DLD1 (cell line): ENCODE data around the gene PCID2.

Source experiments
- in situ Hi-C: cut with HindIII; loops from 2 replicates; pipeline ENCODE4 v1.10.0; 2017; ENCODE audit warnings: low sequenced_read_pairs

The PCID2 gene

GRCh38 chr13:113150550-113151365 lies 57.7 kb downstream of the PCID2 start:
- in situ Hi-C loops: no loop called here

GRCh38 chr13:113149711-113150549 lies 58.5 kb downstream of the PCID2 start:
- in situ Hi-C loops: no loop called here

- in situ Hi-C loops: no loop called here
Observed at GRCh38 chr13:113148940-113149503, 59.4 kb downstream of the PCID2 start.

GRCh38 chr13:113148407-113148806 lies 60.1 kb downstream of the PCID2 start:
- in situ Hi-C loops: no loop called here

DNA sequence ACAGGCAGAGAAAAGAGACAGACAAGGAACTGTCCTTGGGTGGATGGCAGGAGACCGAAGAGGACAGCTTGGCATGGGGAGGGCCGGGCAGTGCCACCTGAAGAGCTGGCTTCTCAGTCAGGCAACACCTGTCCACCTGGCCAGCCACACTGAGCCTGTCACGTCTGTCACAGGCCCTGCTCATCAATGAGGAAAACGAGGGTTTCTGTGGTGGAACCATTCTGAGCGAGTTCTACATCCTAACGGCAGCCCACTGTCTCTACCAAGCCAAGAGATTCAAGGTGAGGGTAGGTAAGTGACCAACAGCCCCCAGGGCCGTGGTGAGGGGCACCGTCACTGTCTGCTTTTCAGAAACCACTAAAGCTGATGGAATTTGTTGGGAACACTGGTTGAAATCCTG lies 61.3 kb downstream of the PCID2 start:
- in situ Hi-C loops: no loop called here

DNA sequence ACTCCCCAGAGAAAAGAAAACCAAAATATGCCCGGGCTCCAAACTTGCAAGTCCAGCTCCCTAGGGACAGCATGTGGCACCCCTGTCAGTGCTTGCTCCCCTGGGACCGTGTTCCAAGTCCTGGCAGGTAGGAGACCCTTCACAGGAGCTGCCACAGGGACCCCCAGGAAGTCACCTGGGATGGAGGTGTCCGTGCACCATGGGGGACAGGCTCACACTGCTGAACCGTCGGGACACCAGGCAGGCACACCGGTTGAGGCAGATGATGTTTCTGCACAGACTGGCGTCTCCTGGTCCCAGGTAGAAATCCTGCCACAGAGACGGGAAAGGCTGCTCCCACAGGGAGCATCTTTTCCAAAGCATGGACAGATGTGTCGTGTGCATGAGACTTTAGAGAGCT lies 61.7 kb downstream of the PCID2 start:
- in situ Hi-C loops: no loop called here

DNA sequence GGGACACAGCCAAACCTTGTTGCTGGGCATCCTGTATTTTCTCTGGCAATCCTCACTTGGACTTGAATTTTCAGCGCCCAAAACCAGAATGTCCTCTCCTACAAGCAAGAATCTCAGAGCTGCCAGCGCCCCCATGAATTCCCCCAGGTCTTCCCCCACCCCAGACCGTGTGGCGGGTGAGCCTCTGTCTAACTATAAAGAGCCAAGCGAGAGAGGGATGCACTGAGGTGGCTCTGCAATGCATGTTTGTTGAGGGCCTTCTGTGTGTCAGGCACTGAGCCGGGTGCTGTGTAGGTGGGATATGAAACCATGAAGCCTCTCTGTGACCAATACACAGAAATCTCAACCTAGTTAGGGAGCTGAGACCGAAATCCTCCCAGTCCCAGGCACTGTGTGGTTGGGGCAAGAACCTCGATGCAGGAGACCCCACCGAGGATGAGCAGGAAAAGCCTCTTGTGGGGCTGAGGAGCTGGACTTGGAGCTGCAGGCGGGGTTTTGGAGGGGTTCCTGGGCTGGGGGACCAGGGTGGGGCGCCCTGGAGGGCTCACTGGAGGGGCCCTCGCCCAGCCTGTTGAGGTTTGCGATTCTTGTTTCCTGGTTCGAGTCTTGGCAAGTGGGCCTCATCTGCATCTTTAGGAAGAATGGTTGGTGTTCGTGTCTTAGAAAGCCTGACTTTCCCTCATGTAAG lies 62.4 kb downstream of the PCID2 start:
- in situ Hi-C loops: no loop called here

- in situ Hi-C loops: no loop called here
Observed at GRCh38 chr13:113145496-113145895, 63.0 kb downstream of the PCID2 start.

DNA sequence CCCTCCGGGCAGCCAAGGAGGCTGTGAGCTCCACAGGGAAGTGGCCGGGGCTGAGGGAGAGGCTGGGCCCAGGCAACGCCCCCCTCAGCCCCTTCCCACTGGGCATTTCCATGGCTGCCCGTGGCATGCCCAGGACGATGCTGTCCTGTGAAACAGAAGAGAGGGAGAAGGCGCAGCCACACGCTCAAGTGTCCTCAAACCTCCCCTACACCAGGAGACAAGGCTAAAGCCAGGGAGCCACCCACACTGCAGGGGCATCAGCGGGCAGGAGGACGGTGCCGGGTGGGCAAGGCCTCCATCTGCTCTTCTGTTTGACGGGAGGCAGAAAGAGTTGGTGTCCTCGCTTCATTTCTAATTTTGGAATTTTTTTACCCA lies 64.2 kb downstream of the PCID2 start:
- in situ Hi-C loops: no loop called here

DNA sequence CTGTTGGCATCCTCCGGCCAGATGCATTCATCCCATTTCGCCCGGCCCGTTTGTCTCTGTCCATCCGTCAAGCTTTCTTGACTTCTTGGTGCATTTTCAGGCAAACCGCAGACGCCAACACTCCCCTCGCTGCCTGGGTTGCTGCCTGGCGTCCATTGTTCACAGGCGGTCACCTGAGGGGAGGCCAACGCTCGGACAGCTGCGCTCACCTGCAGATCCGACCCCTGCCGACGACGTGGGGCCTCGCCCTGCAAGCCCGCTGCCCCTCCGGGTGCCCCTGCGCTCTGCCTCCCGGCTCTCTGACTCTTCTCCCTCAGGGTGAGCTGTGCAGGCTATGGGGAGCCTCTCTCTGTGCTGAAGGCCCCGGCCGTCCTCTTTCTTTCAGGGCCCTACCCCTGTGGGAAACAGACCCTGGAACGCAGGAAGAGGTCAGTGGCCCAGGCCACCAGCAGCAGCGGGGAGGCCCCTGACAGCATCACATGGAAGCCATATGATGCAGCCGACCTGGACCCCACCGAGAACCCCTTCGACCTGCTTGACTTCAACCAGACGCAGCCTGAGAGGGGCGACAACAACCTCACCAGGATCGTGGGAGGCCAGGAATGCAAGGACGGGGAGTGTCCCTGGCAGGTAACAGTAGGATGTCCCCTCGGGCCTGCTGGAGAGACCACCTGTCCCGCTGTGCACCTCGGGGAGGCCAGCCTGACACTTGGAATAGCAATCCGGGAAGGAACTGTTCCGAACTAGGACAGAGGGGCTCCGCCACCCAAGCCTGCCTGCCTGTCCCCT lies 64.8 kb downstream of the PCID2 start:
- in situ Hi-C loops: no loop called here

DNA sequence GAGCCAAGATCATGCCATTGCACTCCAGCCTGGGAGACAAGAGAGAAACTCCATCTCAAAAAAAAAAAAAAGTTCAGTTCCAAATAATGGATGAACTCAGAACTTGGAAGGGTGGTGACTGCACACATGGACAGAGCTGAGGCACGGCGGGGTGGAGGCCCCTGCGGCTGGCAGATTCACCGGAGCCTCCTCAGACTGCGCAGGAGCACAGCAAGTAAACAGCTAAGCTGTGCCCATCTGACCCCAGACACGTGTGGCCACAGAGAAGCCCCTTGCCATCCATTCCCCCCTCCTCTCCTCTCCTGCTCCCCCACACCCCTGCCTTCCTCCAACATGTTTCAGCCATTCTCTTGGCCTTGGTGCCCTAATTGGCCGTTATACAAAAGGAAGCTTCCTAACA lies 65.6 kb downstream of the PCID2 start:
- in situ Hi-C loops: no loop called here

DNA sequence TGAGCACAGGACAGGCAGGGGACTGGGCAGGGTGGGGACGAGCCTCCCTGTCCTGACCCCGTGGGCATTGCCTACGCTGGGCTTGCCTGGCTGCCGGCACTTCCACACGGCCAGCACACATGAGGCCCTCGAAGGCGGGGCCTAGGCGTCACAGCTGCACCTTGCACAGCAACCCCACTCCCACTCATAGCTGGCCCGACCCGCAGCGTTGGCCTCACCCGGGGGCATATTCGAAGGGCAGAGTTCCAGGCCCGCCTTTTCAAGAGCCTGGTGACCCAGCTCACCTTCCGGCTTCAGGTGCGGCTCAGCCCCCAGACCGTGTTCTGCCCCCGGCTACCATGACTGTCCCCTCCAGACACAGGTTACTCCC lies 66.9 kb downstream of the PCID2 start:
- in situ Hi-C loops: no loop called here

DNA sequence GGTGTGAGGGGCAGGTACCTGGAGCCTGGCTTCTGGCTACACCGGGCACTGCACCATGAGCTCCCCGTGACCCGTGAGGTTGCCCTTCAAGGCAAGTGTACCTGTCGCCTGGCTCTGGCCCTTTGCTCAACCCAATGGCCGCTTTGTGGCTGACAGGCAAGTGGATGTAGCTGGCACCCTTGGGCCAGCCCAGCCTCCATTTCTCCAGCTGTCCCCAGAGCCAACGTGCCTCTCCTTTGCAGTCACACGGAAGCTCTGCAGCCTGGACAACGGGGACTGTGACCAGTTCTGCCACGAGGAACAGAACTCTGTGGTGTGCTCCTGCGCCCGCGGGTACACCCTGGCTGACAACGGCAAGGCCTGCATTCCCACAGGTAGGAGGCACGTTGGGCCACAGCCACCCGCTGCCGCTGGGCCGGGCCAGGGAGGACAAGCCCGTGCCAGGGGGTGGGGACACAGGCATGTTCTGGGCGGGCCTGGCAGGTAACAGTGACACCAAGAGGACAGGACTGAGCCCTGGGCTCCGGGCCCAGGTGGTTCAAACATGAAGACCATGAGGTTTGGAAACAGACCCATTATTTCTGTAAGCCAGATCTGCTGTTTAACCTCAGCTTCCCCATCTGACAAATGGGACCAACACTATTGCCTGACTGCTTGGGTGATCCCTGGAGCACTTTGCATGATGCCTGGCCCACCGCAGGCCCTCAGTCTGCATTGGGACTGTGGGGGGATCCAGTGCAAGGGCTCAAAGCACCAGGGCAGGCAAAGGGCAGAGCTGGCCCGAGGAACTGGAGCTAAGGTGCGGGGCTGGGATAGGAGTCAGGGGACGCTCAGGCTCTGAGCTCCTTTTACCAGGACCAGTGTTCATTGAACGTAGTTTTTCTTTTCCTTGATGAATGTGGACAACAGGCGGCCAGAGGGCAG lies 67.5 kb downstream of the PCID2 start:
- in situ Hi-C loops: no loop called here

DNA sequence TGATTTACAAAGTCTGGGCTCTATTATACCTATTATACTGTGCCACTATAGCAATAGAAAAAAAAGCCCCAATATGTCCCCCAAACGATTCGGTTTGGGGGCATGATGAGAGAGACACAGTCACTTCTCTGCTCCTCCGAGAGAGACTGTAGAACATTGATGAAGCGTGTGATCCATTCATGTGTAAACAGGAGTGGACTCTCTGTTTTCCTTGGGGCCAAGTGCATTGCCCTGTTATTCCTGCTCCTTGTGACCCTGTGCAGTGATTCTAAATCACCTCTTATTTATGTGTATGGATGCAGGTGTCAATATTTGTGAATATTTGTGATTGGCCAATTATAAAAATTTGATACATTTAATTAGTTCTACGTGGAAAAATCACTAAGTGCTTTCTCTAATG lies 68.9 kb downstream of the PCID2 start:
- in situ Hi-C loops: loop anchor here (10.0 kb wide), 1 partner anchor 55 kb away; no protein-coding TSS in a partner anchor

GRCh38 chr13:113138792-113139551 lies 69.5 kb downstream of the PCID2 start:
- in situ Hi-C loops: loop anchor here (10.0 kb wide), 1 partner anchor 54 kb away; no protein-coding TSS in a partner anchor

- in situ Hi-C loops: loop anchor here (10.0 kb wide), 1 partner anchor 53 kb away; no protein-coding TSS in a partner anchor
Observed at GRCh38 chr13:113137691-113138298, 70.7 kb downstream of the PCID2 start.

DNA sequence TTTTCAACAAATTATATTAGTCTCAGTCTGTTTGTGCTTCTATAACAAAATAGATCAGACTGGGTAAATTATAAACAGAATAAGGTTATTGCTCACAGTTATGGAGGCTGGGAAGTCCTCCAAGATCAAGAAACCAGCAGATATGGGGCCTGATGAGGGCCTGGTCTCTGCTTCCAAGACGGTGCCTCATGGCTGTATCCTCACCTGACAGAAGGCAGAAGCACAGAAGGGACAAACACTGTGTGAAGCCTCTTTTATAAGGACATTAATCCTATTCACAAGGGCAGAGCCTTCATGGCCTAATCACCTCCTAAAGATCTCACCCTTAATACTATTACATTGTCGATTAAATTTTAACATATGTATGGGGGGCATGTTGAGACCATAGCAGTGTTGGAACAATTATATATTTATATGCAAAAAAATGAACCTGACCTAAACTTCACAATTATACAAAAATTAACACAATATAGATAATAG lies 73.1 kb downstream of the PCID2 start:
- in situ Hi-C loops: loop anchor here (10.0 kb wide), 1 partner anchor 51 kb away; no protein-coding TSS in a partner anchor
